HEK293 (cell line): ENCODE results near the gene ZNF860.
"Not testable (repeated sequence)": the region's sequence is repeated elsewhere in the genome, so short reads cannot be mapped to it uniquely, and the experiment has no call there.

ENCODE experiments used
- CTCF ChIA-PET: fragments of 350-600 bp; formaldehyde crosslinking; extraction: SDS; loops from one replicate; lab custom pipeline; 2021; ENCODE audit warnings: antibody characterized with exemption; lab: Yijun Ruan, JAX
- POLR2A ChIA-PET: fragments of 300-600 bp; formaldehyde crosslinking; extraction: SDS; loops from one replicate; lab custom pipeline; 2020; ENCODE audit warnings: antibody characterized with exemption, inconsistent platforms; lab: Yijun Ruan, JAX
- H3K27ac ChIP-seq: fragments of 200-500 bp; sonication (Bioruptor generic); 2 replicates; pipeline ENCODE4 v1.5.1; 2014; ENCODE audit warnings: low read depth, low read length, control low read depth, inconsistent platforms; ENCODE audit errors: extremely low read depth
- H3K36me3 ChIP-seq, 2 experiments: fragments of 200-500 bp in 1 of 2; sonication (Bioruptor generic) in 1 of 2; 1 replicate in 1 of 2; 2 replicates in 1 of 2; pipeline ENCODE4 v1.5.1; 2014 to 2017; ENCODE audit warnings: inconsistent platforms in 2 of 2, low read length in 2 of 2; ENCODE audit not compliant: control insufficient read depth in 2 of 2, insufficient read depth in 1 of 2
- H3K4me1 ChIP-seq: fragments of 200-500 bp; sonication (Bioruptor generic); 2 replicates; pipeline ENCODE4 v1.5.1; 2014; ENCODE audit warnings: mild to moderate bottlenecking, low read length, inconsistent platforms; ENCODE audit not compliant: control insufficient read depth, insufficient read depth
- H3K4me3 ChIP-seq: 2 replicates; pipeline ENCODE4 v1.5.1; 2011; ENCODE audit warnings: low read depth, mild to moderate bottlenecking, control low read depth, low read length, moderate library complexity
- H3K9me3 ChIP-seq: fragments of 200-500 bp; sonication (Bioruptor generic); 2 replicates; pipeline ENCODE4 v1.5.1; 2014; ENCODE audit warnings: low read depth, low read length, inconsistent platforms; ENCODE audit not compliant: control insufficient read depth, insufficient read depth
- KLF16 ChIP-seq: fragments of 450-650 bp; formaldehyde crosslinking; IDR thresholded peaks from 2 replicates; pipeline ENCODE4 v1.5.1; 2017; ENCODE audit warnings: missing biosample characterization, missing genetic modification characterization
- PRDM1 ChIP-seq: fragments of 450-650 bp; formaldehyde crosslinking; IDR thresholded peaks from 2 replicates; pipeline ENCODE4; 2016; ENCODE audit warnings: missing biosample characterization, missing genetic modification characterization
- YY1 ChIP-seq: fragments of 450-650 bp; formaldehyde crosslinking; IDR thresholded peaks from 2 replicates; pipeline ENCODE4 v1.5.1; 2018; ENCODE audit warnings: missing biosample characterization, missing genetic modification characterization
- ZIC2 ChIP-seq: fragments of 450-650 bp; formaldehyde crosslinking; IDR thresholded peaks from 2 replicates; pipeline ENCODE4 v1.5.1; 2016; ENCODE audit warnings: missing biosample characterization, missing genetic modification characterization
- ZNF121 ChIP-seq: fragments of 450-650 bp; formaldehyde crosslinking; IDR thresholded peaks from 2 replicates; pipeline ENCODE4 v1.5.1; 2016; ENCODE audit warnings: missing biosample characterization, missing genetic modification characterization
- ZNF169 ChIP-seq: fragments of 450-650 bp; formaldehyde crosslinking; IDR thresholded peaks from 2 replicates; pipeline ENCODE4 v1.5.1; 2016; ENCODE audit warnings: missing biosample characterization, missing genetic modification characterization
- ZNF202 ChIP-seq: fragments of 450-650 bp; formaldehyde crosslinking; IDR thresholded peaks from 2 replicates; pipeline ENCODE4 v1.5.1; 2016; ENCODE audit warnings: missing biosample characterization, missing genetic modification characterization, borderline replicate concordance
- ZNF394 ChIP-seq: fragments of 450-650 bp; formaldehyde crosslinking; IDR thresholded peaks from 2 replicates; pipeline ENCODE4 v1.5.1; 2016; ENCODE audit warnings: missing biosample characterization, missing genetic modification characterization, mild to moderate bottlenecking, moderate library complexity, borderline replicate concordance
- ZNF433 ChIP-seq: fragments of 450-650 bp; formaldehyde crosslinking; IDR thresholded peaks from 2 replicates; pipeline ENCODE4 v1.5.1; 2016; ENCODE audit warnings: missing biosample characterization, missing genetic modification characterization, low read depth
- ZNF518A ChIP-seq: fragments of 450-650 bp; formaldehyde crosslinking; conservative IDR thresholded peaks from 2 replicates; pipeline ENCODE4 v1.5.1; 2016; ENCODE audit warnings: low read depth, missing biosample characterization, missing genetic modification characterization
- ZNF544 ChIP-seq: fragments of 450-650 bp; formaldehyde crosslinking; IDR thresholded peaks from 2 replicates; pipeline ENCODE4 v1.5.0; 2017; ENCODE audit warnings: missing biosample characterization, missing genetic modification characterization
- ZNF629 ChIP-seq: fragments of 450-650 bp; formaldehyde crosslinking; IDR thresholded peaks from 2 replicates; pipeline ENCODE4 v1.5.1; 2017; ENCODE audit warnings: missing biosample characterization, missing genetic modification characterization
- ZNF658 ChIP-seq: fragments of 450-650 bp; formaldehyde crosslinking; IDR thresholded peaks from 2 replicates; pipeline ENCODE4; 2016; ENCODE audit warnings: missing biosample characterization, missing genetic modification characterization
- ZNF660 ChIP-seq: fragments of 450-650 bp; IDR thresholded peaks from 2 replicates; pipeline ENCODE4 v1.5.1; 2018; ENCODE audit warnings: missing biosample characterization, mild to moderate bottlenecking, missing genetic modification characterization
- ZNF701 ChIP-seq: fragments of 450-650 bp; formaldehyde crosslinking; IDR thresholded peaks from 2 replicates; pipeline ENCODE4 v1.5.1; 2016; ENCODE audit warnings: missing biosample characterization, missing genetic modification characterization
- ZSCAN18 ChIP-seq: fragments of 450-650 bp; formaldehyde crosslinking; IDR thresholded peaks from 2 replicates; pipeline ENCODE4 v1.5.1; 2016; ENCODE audit warnings: missing biosample characterization, missing genetic modification characterization

ZNF860 gene

GRCh38 chr3:32004113-32004765 is 22.7 kb downstream of the ZNF860 start:
- TF ChIP-seq ZNF518A (tag by site-specific recombination) (no peak), ZIC2 (peak; percentile 69), ZNF394 (tag by site-specific recombination) (no peak)
- CTCF ChIA-PET = interaction anchor here (0.9 kb wide), 1 partner anchor 15 kb away, joined by 5 read pairs; no protein-coding TSS in a partner anchor
- POLR2A ChIA-PET = no interaction called here
- Histone ChIP-seq H3K27ac (no peak overlapping the region), H3K36me3 (no peaks in the 10 kb centered on the region), H3K9me3 (no peaks in the 10 kb centered on the region), H3K4me3 (no peak overlapping the region), H3K4me1 (no peaks in the 10 kb centered on the region)

GRCh38 chr3:32009101-32009500 is 27.6 kb downstream of the ZNF860 start:
- CTCF ChIA-PET = interaction anchor here (1.7 kb wide), 1 partner anchor 10 kb away, joined by 7 read pairs; no protein-coding TSS in a partner anchor
- TF ChIP-seq ZNF544 (no peak), ZNF433 (no peak), ZNF701 (tag by site-specific recombination) (no peak)
- TF ChIP-seq, all 188 proteins: peak for 0
- no peaks in the 10 kb centered on the region for H3K4me1 ChIP-seq
- H3K9me3 ChIP-seq = no peaks in the 10 kb centered on the region
- POLR2A ChIA-PET = no interaction called here
- no peak overlapping the region for H3K27ac ChIP-seq
- no peak overlapping the region for H3K4me3 ChIP-seq
- no peaks in the 10 kb centered on the region for H3K36me3 ChIP-seq

- TF ChIP-seq KLF16 = no peak
- no peak for TF ChIP-seq ZNF660
- no peak for TF ChIP-seq ZNF658
- no peak for TF ChIP-seq ZSCAN18 (tag by site-specific recombination)
- no peak for TF ChIP-seq ZNF202 (tag by site-specific recombination)
- no peak for TF ChIP-seq ZNF701 (tag by site-specific recombination)
- TF ChIP-seq ZNF629 (tag by site-specific recombination) = no peak
- TF ChIP-seq ZNF121 (tag by site-specific recombination) = no peak
- TF ChIP-seq YY1 (tag by site-specific recombination) = no peak
- no peak for TF ChIP-seq PRDM1 (tag by site-specific recombination)
- TF ChIP-seq ZNF169 = no peak
- Histone ChIP-seq H3K4me3 (no peak overlapping the region), H3K9me3 (no peaks in the 10 kb centered on the region), H3K27ac (no peak overlapping the region), H3K36me3 (no peaks in the 10 kb centered on the region), H3K4me1 (no peaks in the 10 kb centered on the region)
- POLR2A ChIA-PET = no interaction called here
- CTCF ChIA-PET = interaction anchor here (1.0 kb wide), 1 partner anchor 9 kb away, joined by 4 read pairs; no protein-coding TSS in a partner anchor
Observed at GRCh38 chr3:32009957-32010356, 28.4 kb downstream of the ZNF860 start.

GRCh38 chr3:32010699-32011098 is 29.1 kb downstream of the ZNF860 start:
- POLR2A ChIA-PET, CTCF ChIA-PET, H3K27ac ChIP-seq, H3K4me1 ChIP-seq, H3K4me3 ChIP-seq, H3K9me3 ChIP-seq, H3K36me3 ChIP-seq: not testable (repeated sequence)
